Caco-2 (cell line): ENCODE measurements around the gene ITGA11. TPM values are rescaled to one million over a fixed set of nuclear protein-coding genes. Genes with fewer than 3 reads are reported as not detected.

Experiments used
- BruUV-seq: library from RNA; stranded (reverse); fragments of 400-500 nt; replicated peaks from 2 replicates; lab custom pipeline; 2021; lab: Mats Ljungman, UMichigan
- CTCF ChIA-PET: fragments of 300-600 bp; sonication (Branson Sonifier 250); formaldehyde crosslinking; loops from one replicate; lab custom pipeline; 2022; ENCODE audit warnings: antibody characterized with exemption; lab: Charles Lee
- POLR2A ChIA-PET: fragments of 300-600 bp; sonication (Branson Sonifier 250); formaldehyde crosslinking; loops from one replicate; lab custom pipeline; 2022; ENCODE audit warnings: antibody characterized with exemption; lab: Charles Lee
- DNase-seq, 2 experiments: peaks; one replicate each; pipeline versions ENCODE4 v3.0.0 to v3.0.0-alpha.2; 2020 to 2022
- H3K27me3 ChIP-seq: replicated peaks from 2 replicates; pipeline ENCODE4 v1.6.0; 2011; ENCODE audit warnings: low read length; ENCODE audit not compliant: control insufficient read depth, insufficient read depth
- H3K36me3 ChIP-seq: 2 replicates; pipeline ENCODE4 v1.5.1; 2011; ENCODE audit warnings: low read length; ENCODE audit not compliant: control insufficient read depth, insufficient read depth
- H3K4me1 ChIP-seq: fragments of 250-450 bp; sonication (Bioruptor Pico); 2 replicates; pipeline ENCODE4 v1.5.1; 2020; ENCODE audit warnings: mild to moderate bottlenecking
- H3K4me3 ChIP-seq: 2 replicates; pipeline ENCODE4 v1.5.1; 2011; ENCODE audit warnings: low read depth, mild to moderate bottlenecking, control low read depth, low read length
- H3K9me3 ChIP-seq: fragments of 250-450 bp; sonication (Bioruptor Pico); 2 replicates; pipeline ENCODE4 v1.5.1; 2020; ENCODE audit warnings: mild to moderate bottlenecking, moderate library complexity
- H3K27ac Mint-ChIP-seq: one replicate; pipeline ENCODE4 v1.8.0; 2022; ENCODE audit warnings: mixed read lengths; ENCODE audit not compliant: unreplicated experiment
- H3K27me3 Mint-ChIP-seq: one replicate; pipeline ENCODE4 v1.8.0; 2022; ENCODE audit warnings: mixed read lengths; ENCODE audit not compliant: insufficient read depth, unreplicated experiment
- H3K36me3 Mint-ChIP-seq: one replicate; pipeline ENCODE4 v1.8.0; 2022; ENCODE audit warnings: mild to moderate bottlenecking, mixed read lengths; ENCODE audit not compliant: insufficient read depth, unreplicated experiment
- H3K4me1 Mint-ChIP-seq: one replicate; pipeline ENCODE4 v1.8.0; 2022; ENCODE audit warnings: low read depth, mixed read lengths; ENCODE audit not compliant: unreplicated experiment
- H3K4me3 Mint-ChIP-seq: one replicate; pipeline ENCODE4 v1.8.0; 2022; ENCODE audit warnings: mild to moderate bottlenecking, moderate library complexity, mixed read lengths; ENCODE audit not compliant: unreplicated experiment
- H3K9me3 Mint-ChIP-seq: one replicate; pipeline ENCODE4 v1.8.0; 2022; ENCODE audit warnings: mixed read lengths; ENCODE audit not compliant: unreplicated experiment
- intact Hi-C: fragments of 100-400 bp; cut with micrococcal nuclease; formaldehyde crosslinking; loops from one replicate; pipeline ENCODE4 v1.10.0; 2022; ENCODE audit not compliant: unreplicated experiment
- total RNA-seq: library from RNA; stranded (reverse); gene quantifications from 2 replicates; pipeline ENCODE4 v1.2.3, GENCODE V29; 2022
- TF ChIP-seq, protein P1 (sequence below), 2 experiments: fragments of 200-600 bp in 1 of 2; IDR thresholded peaks; 1 replicate in 1 of 2; 2 replicates in 1 of 2; pipeline versions ENCODE4 v1.5.1 to v1.8.0; 2011 to 2022; ENCODE audit warnings: antibody characterized with exemption in 1 of 2, control low read depth in 1 of 2, inconsistent platforms in 1 of 2, low read depth in 1 of 2, low read length in 1 of 2, mild to moderate bottlenecking in 1 of 2, moderate library complexity in 1 of 2; ENCODE audit not compliant: insufficient read depth in 1 of 2, severe bottlenecking in 1 of 2, unreplicated experiment in 1 of 2

The ITGA11 gene
- total RNA-seq, 1 experiment from 2014 or later, result 0.18 TPM

DNA sequence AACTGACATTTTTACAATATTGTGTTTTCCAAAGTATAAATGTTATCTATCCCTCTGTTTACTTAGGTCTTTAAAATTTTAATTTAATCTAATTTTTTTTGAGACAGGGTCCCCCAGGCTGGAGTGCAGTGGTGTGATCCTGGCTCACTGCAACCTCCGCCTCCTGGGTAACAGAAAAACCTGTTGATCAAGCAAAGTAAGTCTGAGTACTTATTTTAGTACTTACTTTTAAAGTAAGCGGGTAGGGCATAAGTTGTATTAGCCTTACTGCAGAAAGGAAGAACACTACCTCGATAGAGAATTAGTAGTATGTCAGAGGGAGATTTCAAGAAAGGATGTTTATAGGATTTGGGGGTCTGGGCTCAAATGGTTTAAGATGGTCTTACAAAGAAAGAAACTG lies 166.3 kb downstream of the ITGA11 start:
- DNase-seq, result no peak
- TF ChIP-seq, protein P1, sequence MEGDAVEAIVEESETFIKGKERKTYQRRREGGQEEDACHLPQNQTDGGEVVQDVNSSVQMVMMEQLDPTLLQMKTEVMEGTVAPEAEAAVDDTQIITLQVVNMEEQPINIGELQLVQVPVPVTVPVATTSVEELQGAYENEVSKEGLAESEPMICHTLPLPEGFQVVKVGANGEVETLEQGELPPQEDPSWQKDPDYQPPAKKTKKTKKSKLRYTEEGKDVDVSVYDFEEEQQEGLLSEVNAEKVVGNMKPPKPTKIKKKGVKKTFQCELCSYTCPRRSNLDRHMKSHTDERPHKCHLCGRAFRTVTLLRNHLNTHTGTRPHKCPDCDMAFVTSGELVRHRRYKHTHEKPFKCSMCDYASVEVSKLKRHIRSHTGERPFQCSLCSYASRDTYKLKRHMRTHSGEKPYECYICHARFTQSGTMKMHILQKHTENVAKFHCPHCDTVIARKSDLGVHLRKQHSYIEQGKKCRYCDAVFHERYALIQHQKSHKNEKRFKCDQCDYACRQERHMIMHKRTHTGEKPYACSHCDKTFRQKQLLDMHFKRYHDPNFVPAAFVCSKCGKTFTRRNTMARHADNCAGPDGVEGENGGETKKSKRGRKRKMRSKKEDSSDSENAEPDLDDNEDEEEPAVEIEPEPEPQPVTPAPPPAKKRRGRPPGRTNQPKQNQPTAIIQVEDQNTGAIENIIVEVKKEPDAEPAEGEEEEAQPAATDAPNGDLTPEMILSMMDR (IDR thresholded peaks at IDR 0.05; ENCODE audit: insufficient read depth in 1 of 2, low read depth in 1 of 2, low read length in 1 of 2, severe bottlenecking in 1 of 2, unreplicated experiment in 1 of 2), result no peak
- H3K36me3 ChIP-seq, result no peaks in the 10 kb centered on the region
- ChIA-PET POLR2A (no interaction called here), CTCF (interaction anchor here (1.4 to 1.6 kb wide), 2 partner anchors 13 to 41 kb away, joined by 3 to 4 read pairs; no protein-coding TSS in a partner anchor)
- H3K4me1 ChIP-seq, result no peaks in the 10 kb centered on the region
- no peaks in the 10 kb centered on the region for H3K27me3 ChIP-seq
- Mint-ChIP-seq H3K27me3 (peaks cover 2% of the 10 kb centered on the region), H3K4me3 (no peak overlapping the region), H3K4me1 (no peaks in the 10 kb centered on the region), H3K9me3 (no peaks in the 10 kb centered on the region), H3K27ac (no peak overlapping the region), H3K36me3 (no peaks in the 10 kb centered on the region)
- intact Hi-C loops, result no loop called here
- no TSS peak for BruUV-seq
- no peak overlapping the region for H3K4me3 ChIP-seq
- H3K9me3 ChIP-seq, result no peaks in the 10 kb centered on the region

DNA sequence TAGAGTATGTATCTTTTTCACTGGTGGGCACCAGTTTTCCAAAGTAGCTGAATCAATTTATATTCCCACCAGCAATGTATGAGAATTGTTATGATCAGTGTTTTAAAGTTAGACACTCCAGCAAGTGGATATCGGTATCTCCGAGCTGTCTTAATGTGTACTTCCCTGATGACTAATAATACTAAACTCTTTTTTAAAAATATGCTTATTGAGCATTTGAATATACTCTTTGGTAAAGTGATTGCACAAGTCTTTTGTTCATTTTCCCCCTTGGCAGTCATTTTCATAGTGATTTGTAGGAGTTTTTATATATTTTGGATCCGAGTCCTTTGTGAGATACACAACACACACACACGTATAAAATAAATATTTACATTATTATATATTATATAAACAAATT lies 166.9 kb downstream of the ITGA11 start:
- ChIA-PET CTCF (interaction anchor here (1.4 to 1.6 kb wide), 2 partner anchors 12 to 41 kb away, joined by 3 to 4 read pairs; no protein-coding TSS in a partner anchor), POLR2A (interaction anchor here (0.6 kb wide), 1 partner anchor 57 kb away, joined by 3 read pairs; no protein-coding TSS in a partner anchor)
- no peak overlapping the region for H3K4me3 ChIP-seq
- intact Hi-C loops, result no loop called here
- no peaks in the 10 kb centered on the region for H3K27me3 ChIP-seq
- Mint-ChIP-seq H3K4me1 (no peaks in the 10 kb centered on the region), H3K36me3 (no peaks in the 10 kb centered on the region), H3K27ac (no peak overlapping the region), H3K4me3 (no peak overlapping the region), H3K9me3 (no peaks in the 10 kb centered on the region), H3K27me3 (peaks cover 2% of the 10 kb centered on the region)
- no TSS peak for BruUV-seq
- no peaks in the 10 kb centered on the region for H3K9me3 ChIP-seq
- no peaks in the 10 kb centered on the region for H3K4me1 ChIP-seq
- no peaks in the 10 kb centered on the region for H3K36me3 ChIP-seq
- TF ChIP-seq, protein P1 (IDR thresholded peaks at IDR 0.05; ENCODE audit: insufficient read depth in 1 of 2, low read depth in 1 of 2, low read length in 1 of 2, severe bottlenecking in 1 of 2, unreplicated experiment in 1 of 2), result no peak
- no peak for DNase-seq

DNA sequence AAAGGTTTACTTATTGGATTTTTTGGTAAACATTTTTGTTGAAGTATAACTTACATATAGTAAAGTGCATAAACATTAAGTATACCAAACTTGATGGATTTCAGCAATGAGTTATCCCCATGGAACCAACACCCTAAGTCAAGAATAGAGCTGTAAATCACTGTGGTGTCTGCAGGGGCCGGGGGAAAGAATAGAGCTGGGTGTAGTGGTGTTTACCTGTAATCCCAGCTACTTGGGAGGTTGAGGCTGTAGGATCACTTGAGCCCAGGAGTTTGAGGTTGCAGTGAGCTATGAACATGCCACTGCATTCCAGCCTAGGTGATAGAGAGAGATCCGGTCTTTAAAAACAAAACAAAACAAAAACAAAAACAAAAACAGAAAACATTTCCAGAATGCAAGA lies 167.7 kb downstream of the ITGA11 start:
- ChIA-PET CTCF (interaction anchor here (0.5 to 1.6 kb wide), 3 partner anchors 11 to 43 kb away, joined by 3 to 5 read pairs (median 4); no protein-coding TSS in a partner anchor), POLR2A (no interaction called here)
- no peaks in the 10 kb centered on the region for H3K4me1 ChIP-seq
- H3K36me3 Mint-ChIP-seq, result no peaks in the 10 kb centered on the region
- H3K4me1 Mint-ChIP-seq, result no peaks in the 10 kb centered on the region
- H3K4me3 ChIP-seq, result no peak overlapping the region
- no peak for DNase-seq
- BruUV-seq, result no TSS peak
- no peaks in the 10 kb centered on the region for H3K9me3 ChIP-seq
- no peak overlapping the region for H3K27ac Mint-ChIP-seq
- no peaks in the 10 kb centered on the region for H3K27me3 ChIP-seq
- no peak overlapping the region for H3K4me3 Mint-ChIP-seq
- peaks cover 2% of the 10 kb centered on the region for H3K27me3 Mint-ChIP-seq
- TF ChIP-seq, protein P1 (IDR thresholded peaks at IDR 0.05; ENCODE audit: insufficient read depth in 1 of 2, low read depth in 1 of 2, low read length in 1 of 2, severe bottlenecking in 1 of 2, unreplicated experiment in 1 of 2), result no peak
- intact Hi-C loops, result no loop called here
- H3K9me3 Mint-ChIP-seq, result no peaks in the 10 kb centered on the region
- no peaks in the 10 kb centered on the region for H3K36me3 ChIP-seq
